GM18502 (cell line): ENCODE measurements around the gene ADAP1.
"Not testable (repeated sequence)": the region's sequence is repeated elsewhere in the genome, so short reads cannot be mapped to it uniquely, and the experiment has no call there.

ENCODE experiments used
- ATAC-seq: cut with Tn5 transposase; IDR thresholded peaks from one replicate; pipeline ENCODE4 v1.9.1; 2021; ENCODE audit warnings: mild to moderate bottlenecking; ENCODE audit not compliant: unreplicated experiment, poor library complexity

Gene ADAP1

DNA sequence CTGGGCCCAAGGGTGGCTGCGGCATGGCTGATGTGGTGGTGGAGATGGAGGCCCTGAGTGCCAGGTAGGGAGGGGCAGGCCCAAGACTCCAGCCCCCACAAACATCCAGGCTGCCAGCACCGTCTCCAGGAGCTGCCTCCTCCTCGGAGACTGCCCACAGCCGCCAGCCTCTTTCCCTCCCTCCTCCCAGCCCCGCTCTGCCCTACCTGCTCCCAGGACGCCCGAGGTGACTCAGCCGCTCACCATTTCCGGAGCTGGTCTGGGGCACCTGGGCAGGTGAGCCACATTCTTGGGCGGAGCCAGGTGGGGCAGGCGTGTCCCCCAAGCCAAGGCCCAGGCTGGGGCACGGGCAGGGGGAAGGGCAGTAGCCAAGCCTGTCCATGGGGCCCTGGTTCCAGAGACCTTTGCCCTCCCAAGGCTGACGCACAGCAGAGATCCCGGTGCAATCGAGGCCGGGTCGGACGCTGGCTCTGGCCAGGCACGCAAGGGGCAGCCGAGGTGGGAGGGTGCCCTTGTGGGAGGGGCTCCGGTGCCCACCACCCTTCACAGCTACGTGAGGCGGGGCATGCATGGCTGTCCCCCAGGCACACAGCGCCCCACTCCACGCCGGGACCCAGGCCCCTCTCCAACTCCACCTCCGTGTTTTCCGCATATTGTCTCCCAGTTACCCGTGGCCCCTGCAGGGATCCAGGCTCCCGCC is 8.8 kb downstream of the ADAP1 start:
- no peak for ATAC-seq

DNA sequence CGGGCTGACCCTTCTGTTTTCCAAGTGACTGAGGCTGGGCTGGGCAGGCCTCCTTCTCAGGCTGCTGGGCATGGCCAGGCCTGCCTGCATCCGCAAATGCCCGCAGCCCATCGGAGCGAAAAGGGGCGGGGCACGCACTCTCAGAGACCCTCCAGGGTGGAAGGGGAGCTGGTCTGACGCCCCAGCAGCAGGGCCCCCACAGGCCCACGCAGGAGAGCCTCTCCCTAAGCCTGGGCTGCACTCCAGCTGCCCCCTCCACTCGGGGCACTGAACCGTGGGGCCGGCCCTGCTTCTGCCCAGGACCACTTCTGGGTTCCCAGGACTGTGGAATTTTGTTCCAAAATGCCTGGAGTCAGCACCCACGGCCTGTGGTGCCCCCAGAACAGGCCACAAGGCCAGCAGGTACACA is 9.3 kb downstream of the ADAP1 start:
- ATAC-seq = no peak

DNA sequence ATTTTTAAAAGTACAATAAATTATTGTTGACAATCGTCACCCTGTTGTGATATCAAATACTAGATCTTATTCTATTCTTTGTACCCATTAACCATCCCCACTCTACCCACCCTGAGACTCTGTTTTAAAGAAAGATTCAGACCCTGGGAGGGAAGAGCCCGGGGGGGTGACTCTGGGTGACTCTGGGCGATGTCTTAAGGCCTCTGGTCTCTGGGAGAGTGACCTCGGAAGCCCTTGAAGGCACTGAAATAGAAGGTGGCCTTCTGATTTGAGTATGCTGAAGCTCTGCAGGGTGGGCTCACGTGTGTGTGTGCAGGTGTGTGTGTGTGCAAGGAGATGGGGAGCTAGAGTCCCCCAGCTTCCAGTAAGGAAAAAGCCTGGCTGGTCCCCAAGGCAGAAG is 9.7 kb downstream of the ADAP1 start:
- no peak for ATAC-seq

DNA sequence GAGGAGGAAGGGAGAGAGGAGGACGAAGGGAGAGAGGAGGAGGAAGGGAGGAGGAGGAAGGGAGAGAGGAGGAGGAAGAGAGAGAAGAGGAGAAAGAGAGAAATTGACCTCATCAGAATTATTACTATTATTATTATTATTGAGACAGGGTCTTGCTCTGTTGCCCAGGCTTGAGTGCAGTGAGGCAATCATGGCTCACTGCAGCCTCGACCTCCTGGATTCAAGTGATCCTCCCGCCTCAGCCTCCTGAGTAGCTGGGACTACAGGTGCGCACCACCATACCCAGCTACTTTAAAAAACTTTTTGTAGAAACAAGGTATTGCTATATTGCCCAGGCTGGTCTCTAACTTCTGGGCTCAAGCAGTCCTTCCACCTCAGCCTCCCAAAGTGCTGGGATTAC is 10.7 kb downstream of the ADAP1 start:
- not testable (repeated sequence) for ATAC-seq

DNA sequence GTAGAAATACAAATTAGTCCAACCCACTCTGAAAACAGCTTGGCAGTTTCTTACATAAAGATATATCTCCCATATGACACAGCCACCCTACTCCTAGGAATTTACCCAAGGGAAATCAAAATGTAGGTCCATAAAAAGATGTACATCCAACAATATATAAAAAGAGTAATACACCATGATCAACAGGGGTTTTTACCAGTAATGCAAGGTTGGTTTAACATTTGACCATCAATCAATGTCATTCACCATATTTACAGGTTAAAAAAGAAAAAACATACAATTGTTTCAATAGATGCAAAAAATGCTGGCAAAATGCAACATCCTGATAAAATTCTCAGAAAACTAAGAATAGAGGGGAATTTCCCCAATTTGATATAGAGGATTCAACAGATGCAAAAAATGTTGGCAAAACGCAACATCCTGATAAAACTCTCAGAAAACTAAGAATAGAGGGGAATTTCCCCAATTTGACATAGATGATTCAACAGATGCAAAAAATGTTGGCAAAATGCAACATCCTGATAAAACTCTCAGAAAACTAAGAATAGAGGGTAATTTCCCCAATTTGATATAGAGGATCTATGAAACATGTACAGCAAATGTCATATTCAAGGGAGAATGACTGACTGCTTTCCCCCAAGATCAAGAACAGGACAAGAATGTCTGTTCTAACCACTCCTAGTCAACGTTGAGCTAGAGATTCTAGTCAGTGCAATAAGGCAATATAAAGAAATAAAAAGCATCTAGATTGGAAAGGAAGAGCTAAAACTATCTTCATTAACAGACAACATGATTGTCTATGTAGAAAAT is 13.7 kb downstream of the ADAP1 start:
- no peak for ATAC-seq

DNA sequence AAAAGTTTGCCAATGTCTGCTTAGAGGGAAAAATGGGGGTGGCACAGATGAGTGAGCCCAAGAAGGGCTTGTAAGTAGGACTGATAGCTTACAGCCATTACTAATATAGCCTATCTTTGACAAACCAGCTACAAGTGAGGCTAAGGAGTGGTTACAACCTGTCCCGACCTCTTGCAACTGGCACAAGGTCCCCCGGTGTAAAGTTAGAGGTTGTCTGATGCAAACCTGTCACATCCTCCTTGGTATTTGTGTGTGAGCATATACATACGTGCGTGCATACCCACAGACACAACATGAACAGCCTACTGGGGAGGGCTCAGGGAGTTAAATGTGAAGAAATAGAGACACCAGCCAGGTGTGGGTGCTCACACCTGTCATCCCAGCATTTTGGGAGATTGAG is 14.6 kb downstream of the ADAP1 start:
- no peak for ATAC-seq

DNA sequence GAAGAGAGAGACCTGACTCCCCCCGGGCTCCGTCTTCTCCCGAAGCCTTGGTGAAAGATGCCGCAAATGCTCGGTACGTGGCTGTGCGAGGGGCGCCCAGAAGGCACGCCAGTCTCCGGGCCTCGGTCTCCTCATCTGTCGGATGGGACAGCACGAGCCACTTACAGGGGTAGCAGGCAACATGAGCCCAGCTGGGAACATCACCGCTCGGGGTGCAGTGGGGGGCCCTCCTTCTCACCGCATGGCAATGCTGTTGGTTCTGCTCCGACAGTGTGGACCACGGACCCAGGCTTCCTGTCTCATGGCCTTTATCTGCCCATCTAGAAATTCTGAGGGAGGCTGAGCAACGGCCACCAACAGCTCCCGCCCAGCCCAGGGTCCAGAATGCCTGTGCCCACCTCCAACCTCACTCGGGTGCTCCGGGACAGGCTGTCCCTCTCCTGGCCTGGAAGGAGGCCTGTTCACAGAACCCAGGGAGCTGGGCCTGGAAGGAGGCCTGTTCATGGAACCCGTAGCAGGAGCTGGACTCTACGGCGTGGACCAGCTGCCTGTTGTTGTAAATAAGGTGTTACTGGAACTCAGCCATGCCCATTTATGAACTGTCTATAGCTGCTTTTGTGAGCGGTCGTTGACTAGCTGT is 15.8 kb downstream of the ADAP1 start:
- no peak for ATAC-seq

DNA sequence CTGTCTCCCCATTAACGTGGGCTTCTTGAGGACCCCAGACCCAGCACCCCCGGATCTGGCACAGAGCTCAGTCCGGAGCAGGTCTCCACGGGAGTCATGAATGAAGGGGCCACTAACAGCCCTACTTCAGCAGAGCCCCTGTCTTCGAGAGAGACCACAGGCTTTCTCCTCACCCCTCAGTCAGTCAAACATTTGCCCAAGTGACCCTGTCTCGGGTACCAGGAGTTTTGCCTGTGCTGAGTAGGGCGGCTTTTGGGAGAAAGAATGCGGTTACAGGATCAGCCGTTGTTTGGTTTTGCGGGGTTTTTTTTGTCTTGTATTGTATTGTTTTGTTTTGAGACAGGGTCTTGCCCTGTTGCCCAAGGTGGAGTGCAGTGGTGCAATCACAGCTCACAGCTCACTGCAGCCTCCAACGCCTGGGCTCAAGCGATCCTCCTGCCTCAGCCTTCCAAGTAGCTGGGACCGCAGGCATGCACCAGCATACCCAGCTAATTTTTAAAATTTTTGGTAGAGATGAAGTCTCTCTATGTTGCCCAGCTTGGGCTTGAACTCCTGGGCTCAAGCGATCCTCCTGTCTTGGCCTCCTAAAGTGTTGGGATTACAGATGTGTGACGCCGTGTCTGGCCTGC is 16.5 kb downstream of the ADAP1 start:
- no peak for ATAC-seq

DNA sequence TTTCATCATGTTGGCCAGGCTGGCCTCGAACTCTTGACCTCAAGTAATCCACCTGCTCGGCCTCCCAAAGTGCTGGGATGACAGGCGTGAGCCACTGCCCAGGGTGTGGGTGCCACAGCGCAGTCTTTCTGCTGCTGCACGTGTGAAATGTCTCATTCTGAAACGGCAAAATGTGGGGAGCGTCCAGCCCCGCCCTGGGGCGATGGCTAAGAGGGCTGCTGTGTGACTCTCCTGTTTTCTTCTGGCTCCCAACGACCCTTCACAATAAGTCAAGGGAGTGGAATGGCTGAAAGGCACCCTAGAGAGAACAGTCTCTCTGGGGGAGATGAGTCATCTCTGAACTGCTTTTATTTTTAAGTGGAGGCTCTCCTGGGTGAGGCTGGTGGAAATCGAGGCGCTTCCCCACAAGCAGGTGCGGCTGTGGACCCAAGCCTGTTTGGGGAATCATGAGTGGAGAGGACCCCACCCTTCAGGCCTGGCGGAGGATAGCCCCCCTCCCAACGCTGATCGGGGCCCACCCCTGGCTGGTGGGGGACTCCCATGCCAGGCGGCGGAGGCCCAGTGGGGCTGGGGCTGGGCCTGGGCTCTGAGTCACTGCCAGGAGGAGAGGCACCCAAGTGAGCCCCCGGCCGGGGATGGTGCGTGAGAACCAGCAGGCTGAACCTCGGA is 18.0 kb downstream of the ADAP1 start:
- peak; percentile 88 for ATAC-seq

DNA sequence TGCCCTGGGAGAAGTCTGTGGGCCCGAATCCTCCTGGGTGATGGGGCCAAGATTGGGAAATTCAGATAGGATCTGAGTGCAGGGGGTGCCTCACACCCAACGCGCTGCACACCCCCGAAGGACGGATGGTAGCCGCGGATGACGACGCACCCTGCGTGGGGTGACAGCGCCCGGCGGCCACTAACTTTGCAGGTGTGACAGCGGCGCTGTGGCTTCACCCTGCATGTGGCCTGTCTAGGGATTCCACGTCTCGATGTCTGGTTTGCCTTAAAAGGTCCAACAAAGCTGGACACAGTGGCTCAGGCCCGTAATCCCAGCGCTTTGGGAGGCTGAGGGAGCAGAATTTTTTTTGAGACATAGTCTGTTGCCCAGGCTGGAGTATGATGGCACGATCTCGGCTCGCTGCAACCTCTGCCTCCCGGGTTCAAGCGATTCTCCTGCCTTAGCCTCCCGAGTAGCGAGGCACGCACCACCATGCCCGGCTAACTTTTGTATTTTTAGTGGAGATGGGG is 18.6 kb downstream of the ADAP1 start:
- ATAC-seq = no peak

DNA sequence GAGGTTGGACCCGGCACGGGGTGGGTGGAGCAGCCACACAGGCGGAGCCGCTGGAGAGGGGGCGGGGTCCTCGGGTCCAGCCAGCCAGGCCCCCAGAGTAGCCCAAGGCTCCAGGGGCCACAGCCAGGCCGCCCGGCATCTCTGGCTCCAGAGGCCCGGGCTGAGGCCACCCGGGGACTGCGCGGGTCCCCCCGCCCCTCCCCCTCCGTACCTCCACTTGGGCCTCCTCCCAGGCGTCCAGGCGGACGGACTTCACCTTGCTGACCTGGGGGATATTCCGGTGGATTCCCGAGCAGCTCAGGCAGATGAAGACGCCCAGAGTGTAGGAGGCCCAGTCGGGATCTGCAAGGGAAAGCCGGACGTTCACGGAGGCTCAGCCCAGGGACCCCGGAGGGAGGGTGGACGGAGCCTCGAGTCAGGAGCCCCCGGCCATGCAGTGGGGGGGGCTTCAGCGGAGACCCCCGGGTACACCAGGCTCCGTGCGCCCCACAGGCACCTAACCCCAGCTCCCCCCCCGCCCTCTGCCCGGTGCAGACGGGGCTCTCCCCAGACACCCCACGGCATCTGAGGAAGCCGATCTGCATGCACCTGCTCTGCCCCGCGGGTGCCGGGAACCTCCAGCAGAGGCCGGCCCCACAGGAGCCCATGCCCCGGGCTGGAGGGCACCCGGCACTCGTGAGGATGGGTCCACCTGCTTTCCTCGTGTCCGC is 19.2 kb downstream of the ADAP1 start:
- ATAC-seq = no peak

DNA sequence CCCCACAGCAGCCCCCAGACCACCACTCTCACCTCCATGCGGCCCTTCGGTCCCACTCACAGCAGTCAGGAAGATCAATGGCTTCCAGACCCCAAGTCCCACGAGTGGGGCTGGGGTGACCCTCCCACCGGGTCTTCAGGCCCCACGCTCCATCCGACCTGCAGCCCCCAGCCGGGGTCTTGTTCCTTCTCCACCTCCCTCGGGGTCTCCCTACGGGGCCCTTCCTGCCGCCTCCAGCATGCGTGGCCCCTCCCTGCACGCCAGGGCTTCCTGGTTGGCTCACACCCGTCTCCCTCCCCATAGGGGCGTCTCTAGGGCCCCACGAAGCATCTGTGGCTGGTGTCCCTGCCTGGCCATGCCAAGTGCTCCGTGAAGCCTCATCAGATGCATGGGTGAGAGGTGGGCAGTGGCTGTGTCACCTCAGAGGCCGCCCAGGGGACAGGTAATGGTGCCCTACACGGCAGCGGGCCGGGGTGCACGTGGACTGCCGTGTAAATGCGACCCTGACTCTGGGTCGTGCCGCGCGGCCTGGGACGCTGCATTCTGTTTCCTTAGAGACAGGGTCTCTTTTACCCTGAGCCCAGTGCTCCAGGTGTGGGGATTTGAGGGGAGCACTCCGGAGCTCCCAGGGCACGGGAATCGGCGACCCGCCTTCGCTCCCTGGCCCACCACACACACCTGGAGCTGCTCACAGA is 19.9 kb downstream of the ADAP1 start:
- no peak for ATAC-seq

DNA sequence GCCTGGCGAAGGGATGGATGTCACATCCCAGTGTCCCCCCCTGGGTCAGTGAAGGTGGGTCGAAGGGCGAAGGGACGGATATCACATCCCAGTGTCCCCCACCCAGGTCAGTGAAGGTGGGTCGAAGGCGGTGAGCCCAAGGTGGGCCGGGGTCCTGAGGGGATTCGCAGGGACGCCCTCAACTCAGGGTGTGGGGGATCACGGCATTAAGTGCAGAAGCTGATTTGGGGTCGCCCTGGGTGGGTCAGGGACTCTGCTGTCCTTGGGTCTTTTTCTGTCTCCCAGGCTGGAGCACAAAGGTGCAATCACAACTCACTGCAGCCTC is 21.9 kb downstream of the ADAP1 start:
- ATAC-seq = no peak

DNA sequence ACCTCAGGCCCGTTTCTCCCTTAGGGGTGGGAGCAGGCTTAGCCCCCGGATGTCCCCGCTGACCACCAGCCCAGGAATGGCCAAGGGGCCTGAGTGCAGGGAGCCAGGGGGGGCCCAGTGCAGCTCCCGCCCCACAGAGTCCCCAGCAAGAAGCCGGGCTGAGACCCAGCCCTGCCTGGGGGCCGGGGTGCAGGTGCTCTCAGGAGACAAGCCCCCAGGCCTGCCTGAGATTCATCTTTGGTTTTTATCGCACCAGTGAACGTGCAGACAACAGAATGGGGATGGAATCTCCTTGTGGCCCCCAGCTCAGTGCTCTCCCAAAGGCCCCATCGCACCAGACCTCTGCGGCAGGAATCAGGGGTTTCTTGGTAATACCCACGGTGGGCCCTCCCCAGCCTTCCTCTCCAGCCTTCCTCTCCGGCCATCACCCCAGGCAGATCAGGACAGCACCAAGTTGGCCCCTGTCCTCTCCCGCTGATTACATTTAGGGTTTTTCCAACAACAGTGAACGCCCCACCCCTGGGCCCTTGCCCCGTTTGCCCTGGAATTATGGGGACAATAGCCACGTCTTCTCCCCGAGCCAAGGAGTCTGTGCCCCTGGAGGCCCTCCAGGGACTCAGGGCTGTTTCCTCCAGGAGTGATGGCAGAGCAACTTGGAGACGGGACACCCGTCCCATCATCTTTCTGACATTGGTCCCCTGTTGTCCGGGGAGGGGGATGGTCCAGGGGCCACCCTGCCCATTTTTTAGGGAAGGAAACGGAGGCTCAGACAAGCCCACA is 22.4 kb downstream of the ADAP1 start:
- no peak for ATAC-seq

DNA sequence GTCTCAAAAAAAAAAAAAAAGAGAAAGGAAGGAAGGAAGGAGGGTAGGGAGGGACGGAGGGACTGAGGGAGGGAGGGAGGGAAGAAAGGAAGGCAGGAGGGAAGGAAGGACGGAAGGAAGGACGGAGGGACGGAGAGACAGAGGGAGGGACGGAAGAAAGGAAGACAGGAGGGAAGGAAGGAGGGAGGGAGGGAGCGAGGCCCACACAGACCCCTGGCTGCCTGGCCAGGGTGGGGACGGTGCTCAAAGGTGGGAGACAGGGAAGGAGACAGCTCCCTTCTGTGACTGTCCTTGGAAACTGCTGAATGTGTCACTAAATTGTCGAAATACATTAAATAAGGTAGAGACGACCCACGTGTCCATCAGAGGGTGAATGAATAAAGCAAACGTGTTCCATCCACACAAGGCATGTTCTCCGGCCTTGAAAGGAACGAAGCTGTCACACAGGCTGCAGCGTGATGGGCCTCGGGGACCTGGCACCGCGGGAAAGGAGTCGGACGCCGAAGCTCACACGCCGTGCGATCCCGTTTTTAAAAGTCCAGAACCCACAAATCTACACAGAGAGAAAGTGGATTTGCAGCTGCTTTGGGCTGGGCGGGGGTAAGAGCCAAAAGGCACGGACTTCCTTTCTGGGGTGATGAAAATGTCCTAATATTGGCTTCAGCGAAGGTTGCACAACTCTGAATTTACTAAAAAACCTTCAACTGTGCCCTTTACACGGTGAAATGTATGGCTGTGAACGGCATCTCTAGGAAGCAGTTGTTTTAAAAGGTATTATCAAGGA is 23.3 kb downstream of the ADAP1 start:
- ATAC-seq = no peak

DNA sequence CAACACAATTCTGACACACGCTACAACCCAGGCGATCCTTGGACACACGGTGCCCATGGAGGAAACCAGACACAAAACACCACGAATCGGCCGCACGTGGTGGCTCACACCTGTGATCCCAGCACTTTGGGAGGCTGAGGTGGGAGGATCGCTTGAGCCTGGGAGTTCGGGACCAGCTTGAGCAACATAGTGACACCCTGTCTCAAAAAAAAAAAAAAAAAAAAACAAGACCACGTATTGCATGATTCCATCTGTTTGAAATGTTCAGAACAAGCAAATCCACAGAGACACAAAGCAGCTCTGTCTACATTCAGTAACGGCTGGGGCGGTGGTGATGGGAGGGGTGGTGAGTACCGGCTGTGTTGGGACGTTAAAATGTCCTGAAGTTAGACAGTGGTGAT is 25.2 kb downstream of the ADAP1 start:
- no peak for ATAC-seq

DNA sequence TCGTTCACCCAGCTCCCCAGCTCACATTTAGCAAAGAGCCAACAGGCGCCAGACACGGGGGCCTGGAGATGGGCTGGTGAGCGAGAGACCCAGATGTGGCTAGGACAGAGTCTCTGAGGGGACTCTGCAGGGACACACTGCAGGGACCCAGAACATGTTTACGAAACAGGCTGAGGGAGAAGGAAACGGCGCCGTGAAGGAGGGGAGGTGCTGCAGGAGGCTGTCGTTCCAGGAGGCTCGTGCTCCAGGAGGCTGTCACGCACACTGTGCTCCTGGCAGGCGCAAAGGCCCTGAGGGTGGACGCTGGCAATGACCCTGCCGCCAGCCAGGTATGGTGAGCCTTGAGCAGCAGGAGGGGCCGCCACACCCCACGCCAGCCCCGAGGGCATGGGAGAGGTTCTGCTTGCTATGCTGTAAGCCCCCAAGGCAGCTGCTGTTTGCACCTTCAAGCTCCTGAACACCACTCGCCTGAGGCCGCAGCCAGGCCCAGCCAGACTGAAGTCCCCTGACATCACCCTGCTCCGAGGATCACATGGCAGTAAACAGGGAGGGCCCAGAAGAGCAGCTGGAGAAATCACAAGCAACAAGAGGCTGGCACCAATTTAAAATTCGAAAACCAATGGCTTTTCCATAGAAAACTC is 27.3 kb downstream of the ADAP1 start:
- no peak for ATAC-seq
